ENCODE measurements around the gene TTF2.

Gene TTF2

GRCh38 chr1:117047271-117047670, 12.9 kb upstream of the TTF2 start:
- no peak for DNase-seq

GRCh38 chr1:117049857-117050256, 10.3 kb upstream of the TTF2 start:
- no peak for DNase-seq

- no peak for DNase-seq
These were observed 8.7 kb upstream of the TTF2 start for GRCh38 chr1:117051224-117052064.

- DNase-seq: no peak
These were observed 6.1 kb upstream of the TTF2 start for GRCh38 chr1:117054068-117054467.

- peak in 1 of 3 experiments; percentile 61 for DNase-seq
These were observed 1.3 kb upstream of the TTF2 start for GRCh38 chr1:117058810-117059209.

- DNase-seq: peak; percentile 69 to 95 (median 89)
These were observed 820 bp upstream of the TTF2 start for GRCh38 chr1:117059334-117059677.

- peak; percentile 27 to 70 (median 51) for DNase-seq
These were observed 553 bp downstream of the TTF2 start for GRCh38 chr1:117060441-117061317.

- DNase-seq: no peak
These were observed 1.9 kb downstream of the TTF2 start for GRCh38 chr1:117061986-117062415.

GRCh38 chr1:117066367-117066766, 6.2 kb downstream of the TTF2 start:
- no peak for DNase-seq

GRCh38 chr1:117067533-117068370, 7.6 kb downstream of the TTF2 start:
- peak; percentile 47 to 75 (median 55) for DNase-seq

- DNase-seq: no peak
These were observed 8.5 kb downstream of the TTF2 start for GRCh38 chr1:117068580-117068979.

- DNase-seq: peak in 1 of 3 experiments; percentile 22
These were observed 9.2 kb downstream of the TTF2 start for GRCh38 chr1:117069220-117069844.

GRCh38 chr1:117070124-117070523, 10.0 kb downstream of the TTF2 start:
- no peak for DNase-seq

- DNase-seq: no peak
These were observed 16.5 kb downstream of the TTF2 start for GRCh38 chr1:117076648-117077047.

- DNase-seq: no peak
These were observed 17.1 kb downstream of the TTF2 start for GRCh38 chr1:117077267-117077666.

- no peak for DNase-seq
These were observed 19.6 kb downstream of the TTF2 start for GRCh38 chr1:117079737-117080136.

GRCh38 chr1:117084231-117084630, 24.1 kb downstream of the TTF2 start:
- DNase-seq: no peak

GRCh38 chr1:117087686-117088085, 27.6 kb downstream of the TTF2 start:
- DNase-seq: no peak

GRCh38 chr1:117089996-117090395, 29.9 kb downstream of the TTF2 start:
- no peak for DNase-seq

- no peak for DNase-seq
These were observed 32.5 kb downstream of the TTF2 start for GRCh38 chr1:117092594-117092993.

GRCh38 chr1:117093091-117093534, 33.0 kb downstream of the TTF2 start:
- peak in 1 of 3 experiments; percentile 55 for DNase-seq
